Purkinje cell (primary cell): ENCODE measurements around the gene DDX6. TPM values are rescaled to one million over a fixed set of nuclear protein-coding genes. Genes with fewer than 3 reads are reported as not detected.

Source experiments
- polyA plus RNA-seq: library from polyadenylated mRNA; unstranded; fragments of >200 nt; fragmentation: Nextera tagmentation; gene quantifications from 2 replicates; pipeline ENCODE4 v1.2.1, GENCODE V29; 2014

DDX6 gene, protein sequence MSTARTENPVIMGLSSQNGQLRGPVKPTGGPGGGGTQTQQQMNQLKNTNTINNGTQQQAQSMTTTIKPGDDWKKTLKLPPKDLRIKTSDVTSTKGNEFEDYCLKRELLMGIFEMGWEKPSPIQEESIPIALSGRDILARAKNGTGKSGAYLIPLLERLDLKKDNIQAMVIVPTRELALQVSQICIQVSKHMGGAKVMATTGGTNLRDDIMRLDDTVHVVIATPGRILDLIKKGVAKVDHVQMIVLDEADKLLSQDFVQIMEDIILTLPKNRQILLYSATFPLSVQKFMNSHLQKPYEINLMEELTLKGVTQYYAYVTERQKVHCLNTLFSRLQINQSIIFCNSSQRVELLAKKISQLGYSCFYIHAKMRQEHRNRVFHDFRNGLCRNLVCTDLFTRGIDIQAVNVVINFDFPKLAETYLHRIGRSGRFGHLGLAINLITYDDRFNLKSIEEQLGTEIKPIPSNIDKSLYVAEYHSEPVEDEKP
- 33.4 and 44.8 TPM in 2 replicates for polyA plus RNA-seq

GRCh38 chr11:118791111-118791960, at the start of gene DDX6:
Gene DDX6 (minus strand): TSS chr11:118791164. CDS start chr11:118786251, 4,913 bp downstream.

Other genes starting within 250 kb of the DDX6 start
- gene IFT46, start 225.2 kb downstream of the DDX6 start, polyA plus RNA-seq: 21.1 and 22.0 TPM in 2 replicates
- 49.3 and 54.9 TPM in 2 replicates for gene ARCN1, start 218.8 kb downstream of the DDX6 start, polyA plus RNA-seq
- 28.3 and 30.7 TPM in 2 replicates for gene PHLDB1, start 183.5 kb downstream of the DDX6 start, polyA plus RNA-seq
- gene TREH, start 111.5 kb downstream of the DDX6 start, polyA plus RNA-seq: 1.4 and 1.7 TPM in 2 replicates
- gene CXCR5, start 92.7 kb upstream of the DDX6 start, polyA plus RNA-seq: 0.42 TPM in 1 of 2 replicates, not detected in the other
- gene BCL9L, start 134.8 kb upstream of the DDX6 start, polyA plus RNA-seq: 0.06 TPM in 1 of 2 replicates, not detected in the other
- not detected in 2 replicates for gene UPK2, start 165.1 kb upstream of the DDX6 start, polyA plus RNA-seq
- not detected in 2 replicates for gene FOXR1, start 180.6 kb upstream of the DDX6 start, polyA plus RNA-seq
- 12.6 and 14.6 TPM in 2 replicates for gene CENATAC, start 207.0 kb upstream of the DDX6 start, polyA plus RNA-seq
- gene RPS25, start 227.2 kb upstream of the DDX6 start, polyA plus RNA-seq: 686 and 722 TPM in 2 replicates
- 157 and 230 TPM in 2 replicates for gene TRAPPC4, start 227.6 kb upstream of the DDX6 start, polyA plus RNA-seq
- gene SLC37A4, start 239.7 kb upstream of the DDX6 start, polyA plus RNA-seq: 0.53 and 3.8 TPM in 2 replicates